KMS-11 (cell line): ENCODE data around the gene TNFSF10.
"Not testable (repeated sequence)": the region's sequence is repeated elsewhere in the genome, so short reads cannot be mapped to it uniquely, and the experiment has no call there.

Source experiments
- H2AFZ ChIP-seq: fragments of 200-600 bp; sonication (generic); 2 replicates; pipeline ENCODE4 v1.6.1; 2016; ENCODE audit warnings: antibody characterized with exemption, mixed run types, low read depth
- H3K27ac ChIP-seq: fragments of 200-600 bp; sonication (generic); 2 replicates; pipeline ENCODE4 v1.6.1; 2016; ENCODE audit warnings: mild to moderate bottlenecking, mixed run types
- H3K27me3 ChIP-seq: fragments of 200-600 bp; sonication (generic); 2 replicates; pipeline ENCODE4 v1.6.1; 2017; ENCODE audit warnings: mild to moderate bottlenecking, low read depth, mixed run types, moderate library complexity; ENCODE audit not compliant: insufficient read depth
- H3K36me3 ChIP-seq: fragments of 200-600 bp; sonication (generic); 2 replicates; pipeline ENCODE4 v1.6.1; 2017; ENCODE audit warnings: mild to moderate bottlenecking, mixed run types; ENCODE audit not compliant: insufficient read depth
- H3K4me1 ChIP-seq: fragments of 200-600 bp; sonication (generic); 2 replicates; pipeline ENCODE4 v1.6.1; 2016; ENCODE audit warnings: mild to moderate bottlenecking, low read depth, mixed run types; ENCODE audit not compliant: poor library complexity, severe bottlenecking
- H3K4me2 ChIP-seq: fragments of 200-600 bp; sonication (generic); 2 replicates; pipeline ENCODE4 v1.7.0; 2016; ENCODE audit warnings: mild to moderate bottlenecking, mixed run types
- H3K4me3 ChIP-seq: fragments of 200-600 bp; sonication (generic); IDR thresholded peaks from 2 replicates; pipeline ENCODE4 v1.6.1; 2017; ENCODE audit warnings: low read depth, low read length, mixed read lengths; ENCODE audit not compliant: insufficient read depth
- H3K79me2 ChIP-seq: fragments of 200-600 bp; sonication (generic); 2 replicates; pipeline ENCODE4 v1.6.1; 2016; ENCODE audit warnings: low read depth, mixed run types; ENCODE audit not compliant: insufficient read depth
- H3K9ac ChIP-seq: fragments of 200-600 bp; sonication (generic); 2 replicates; pipeline ENCODE4 v1.6.1; 2016; ENCODE audit warnings: mild to moderate bottlenecking, mixed run types
- H4K20me1 ChIP-seq: fragments of 200-600 bp; sonication (generic); 2 replicates; pipeline ENCODE4 v1.6.1; 2016; ENCODE audit warnings: mild to moderate bottlenecking, mixed run types; ENCODE audit not compliant: insufficient read depth
- CTCF ChIP-seq: fragments of 200-600 bp; sonication (generic); conservative IDR thresholded peaks from 2 replicates; pipeline ENCODE4 v1.6.1; 2017; ENCODE audit warnings: low read depth, mild to moderate bottlenecking, antibody characterized with exemption, low read length, moderate library complexity, mixed read lengths

Gene TNFSF10

GRCh38 chr3:172522871-172523818 lies at the start of gene TNFSF10:
Gene TNFSF10, minus strand, starts transcription at chr3:172523430. Its CDS starts 46 bp downstream, at chr3:172523384.
- peak within 1 kb of the TSS; percentile 77 for H3K9ac ChIP-seq
- H3K4me3 ChIP-seq, result peak within 1 kb of the TSS; percentile 89
- peak within 1 kb of the TSS; percentile 96 for H3K4me2 ChIP-seq
- no peak for TF ChIP-seq CTCF
- H3K79me2 ChIP-seq, result no peaks in the 10 kb centered on the region
- H3K36me3 ChIP-seq, result no peaks in the 10 kb centered on the region
- peak within 1 kb of the TSS; percentile 74 for H3K27ac ChIP-seq
- peaks cover 20% of the 10 kb centered on the region for H3K4me1 ChIP-seq
- H4K20me1 ChIP-seq, result no peaks in the 10 kb centered on the region
- H3K27me3 ChIP-seq, result no peaks in the 10 kb centered on the region
- peak within 1 kb of the TSS; percentile 85 for H2AFZ ChIP-seq

- H3K4me2 ChIP-seq, result no peak overlapping the region
- no peaks in the 10 kb centered on the region for H3K4me1 ChIP-seq
- no peak overlapping the region for H3K4me3 ChIP-seq
- H3K36me3 ChIP-seq, result no peaks in the 10 kb centered on the region
- H3K27ac ChIP-seq, result no peak overlapping the region
- no peak overlapping the region for H2AFZ ChIP-seq
- no peaks in the 10 kb centered on the region for H4K20me1 ChIP-seq
- no peak for TF ChIP-seq CTCF
- H3K27me3 ChIP-seq, result no peaks in the 10 kb centered on the region
- H3K79me2 ChIP-seq, result no peaks in the 10 kb centered on the region
- no peak overlapping the region for H3K9ac ChIP-seq
Measured at GRCh38 chr3:172569128-172570008, 46.1 kb upstream of the TNFSF10 start.

- Histone ChIP-seq H3K36me3 (no peaks in the 10 kb centered on the region), H3K4me1 (no peaks in the 10 kb centered on the region)
Measured at GRCh38 chr3:172568701-172569100, 45.5 kb upstream of the TNFSF10 start.

GRCh38 chr3:172566785-172567184 lies 43.6 kb upstream of the TNFSF10 start:
- not testable (repeated sequence) for H3K4me2 ChIP-seq, H3K27ac ChIP-seq

More at GRCh38 chr3:172568701-172569100, 45.5 kb upstream of the TNFSF10 start:
- no peaks in the 10 kb centered on the region for H3K79me2 ChIP-seq
- no peak overlapping the region for H3K27ac ChIP-seq
- H3K4me2 ChIP-seq, result no peak overlapping the region
- no peak overlapping the region for H2AFZ ChIP-seq
- no peaks in the 10 kb centered on the region for H3K27me3 ChIP-seq
- no peak overlapping the region for H3K4me3 ChIP-seq
- H3K9ac ChIP-seq, result no peak overlapping the region
- H4K20me1 ChIP-seq, result no peaks in the 10 kb centered on the region
- no peak for TF ChIP-seq CTCF

More at GRCh38 chr3:172566785-172567184, 43.6 kb upstream of the TNFSF10 start:
- H3K9ac ChIP-seq, H3K4me3 ChIP-seq, H3K4me1 ChIP-seq, H3K27me3 ChIP-seq, H3K36me3 ChIP-seq, H4K20me1 ChIP-seq, H2AFZ ChIP-seq, H3K79me2 ChIP-seq: not testable (repeated sequence)
